Measurements from ENCODE around the gene SLC22A12.

SLC22A12 gene

DNA sequence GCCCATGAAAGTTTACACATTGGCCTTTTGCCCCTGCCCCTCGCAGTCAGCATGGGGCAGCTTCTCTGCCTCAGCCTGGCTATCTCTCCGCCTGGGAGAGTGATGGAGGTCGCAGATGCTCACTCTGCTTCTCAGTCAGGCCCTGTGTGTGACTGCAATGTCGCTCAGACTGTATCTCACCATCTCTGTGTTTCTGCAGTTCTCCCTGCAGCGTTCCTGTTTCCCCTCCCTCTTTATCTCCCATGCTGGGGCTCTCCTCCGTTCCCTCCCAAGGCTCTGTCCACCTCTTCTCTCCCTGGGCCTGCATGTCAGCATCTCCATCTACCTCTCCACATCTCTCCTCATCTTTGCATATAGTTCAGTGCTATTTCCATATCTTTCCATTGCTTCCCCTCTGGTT lies 38.1 kb downstream of the SLC22A12 start:
- no peaks in the 10 kb centered on the region for H3K9me3 ChIP-seq (ENCODE audit: control insufficient read depth, insufficient read depth, low read length)
- H3K9ac ChIP-seq (ENCODE audit: low read depth, low read length), result no peak overlapping the region

DNA sequence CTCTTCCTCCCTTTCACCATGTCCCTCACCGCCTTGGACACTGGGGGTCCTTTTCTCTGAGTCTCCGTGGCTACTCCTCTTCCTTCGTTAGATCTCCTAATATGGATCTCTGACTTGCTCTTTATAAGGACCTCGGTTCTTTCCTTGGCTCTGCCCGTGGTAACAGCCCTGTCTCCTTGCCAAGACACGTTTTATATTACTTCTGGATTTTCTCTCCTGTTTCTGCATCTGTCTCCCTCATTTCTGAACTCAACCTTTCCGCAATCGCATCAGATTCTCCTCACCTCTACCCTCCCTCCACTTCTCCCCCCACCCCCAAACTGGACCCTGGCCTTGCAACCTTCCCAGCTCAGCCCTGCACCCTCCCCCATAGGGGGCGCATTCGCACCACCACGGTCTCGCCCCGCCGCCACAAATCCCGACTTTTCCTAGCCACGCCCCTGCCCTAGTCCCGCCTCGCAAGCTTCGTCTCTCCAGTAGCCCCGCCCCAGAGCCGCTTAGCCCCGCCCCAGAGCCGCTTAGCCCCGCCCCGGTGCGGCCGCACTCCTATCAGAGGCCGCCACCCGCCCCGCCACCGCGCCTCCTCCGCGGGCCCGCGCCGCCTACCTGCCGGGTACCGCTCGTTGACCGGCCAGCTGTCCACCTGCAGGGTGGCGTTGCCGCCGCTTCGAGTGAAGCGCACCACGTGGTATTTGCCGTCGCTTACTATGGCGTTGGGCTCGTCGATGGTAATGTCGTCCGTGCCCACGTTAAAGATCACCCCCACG lies 39.0 kb downstream of the SLC22A12 start:
- Histone ChIP-seq H3K4me1 (ENCODE audit: insufficient read depth, low read length) (peaks cover 3% of the 10 kb centered on the region; the same call in 1 of the 2 replicates), H3K36me3 (ENCODE audit: insufficient read depth, low read length) (no peaks in the 10 kb centered on the region), H3K9me3 (ENCODE audit: control insufficient read depth, insufficient read depth, low read length) (no peaks in the 10 kb centered on the region), H3K9ac (ENCODE audit: low read depth, low read length) (0 out of 2 replicates have a peak overlapping the region, but pooled peaks have one; percentile 5)

More for the DNA sequence above, 38.1 kb downstream of the SLC22A12 start:
- Histone ChIP-seq H3K4me1 (ENCODE audit: insufficient read depth, low read length) (peaks cover 3% of the 10 kb centered on the region; the same call in 1 of the 2 replicates), H3K36me3 (ENCODE audit: insufficient read depth, low read length) (no peaks in the 10 kb centered on the region)

DNA sequence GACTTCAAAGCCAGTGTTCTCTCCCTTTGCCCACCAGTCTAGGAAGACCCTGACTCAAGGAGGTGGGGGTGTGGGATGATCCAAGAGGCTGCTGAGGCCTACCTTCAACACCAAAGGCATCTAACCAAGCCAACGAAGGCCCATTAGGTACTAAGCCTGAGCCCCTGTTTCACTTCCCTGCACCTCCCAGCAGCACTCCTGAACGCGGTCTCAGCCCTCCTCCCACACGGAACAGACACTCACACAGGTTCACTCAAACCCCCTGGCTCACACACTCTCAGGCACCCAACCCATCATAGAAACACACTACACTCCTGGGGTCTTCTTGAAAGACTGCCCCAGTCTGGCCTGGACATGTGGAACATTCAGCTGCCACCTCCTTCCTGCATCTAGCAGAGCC lies 40.7 kb downstream of the SLC22A12 start:
- no peak overlapping the region for H3K9ac ChIP-seq (ENCODE audit: low read depth, low read length)
- H3K9me3 ChIP-seq (ENCODE audit: control insufficient read depth, insufficient read depth, low read length), result no peaks in the 10 kb centered on the region
- peaks cover 3% of the 10 kb centered on the region; the same call in 1 of the 2 replicates for H3K4me1 ChIP-seq (ENCODE audit: insufficient read depth, low read length)
- no peaks in the 10 kb centered on the region for H3K36me3 ChIP-seq (ENCODE audit: insufficient read depth, low read length)

DNA sequence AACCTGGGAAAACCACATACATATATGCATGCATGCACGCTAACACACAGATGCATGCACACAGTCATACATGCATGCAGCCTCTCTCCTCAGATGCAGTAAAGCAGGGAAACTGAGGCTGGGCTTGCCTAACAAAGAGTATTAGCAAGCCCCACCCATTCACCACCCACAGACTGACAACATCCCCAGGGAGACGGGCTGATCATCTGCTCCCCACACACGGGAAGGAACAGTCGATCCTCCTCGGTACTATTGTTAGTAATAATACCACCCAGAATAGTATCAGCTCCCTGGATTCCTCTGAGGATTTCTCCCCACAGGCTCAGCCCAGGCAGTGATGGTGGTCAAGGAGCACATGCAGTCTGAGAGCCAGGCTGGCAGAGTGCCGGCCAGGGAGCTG lies 41.2 kb downstream of the SLC22A12 start:
- no peaks in the 10 kb centered on the region for H3K36me3 ChIP-seq (ENCODE audit: insufficient read depth, low read length)
- H3K9me3 ChIP-seq (ENCODE audit: control insufficient read depth, insufficient read depth, low read length), result no peaks in the 10 kb centered on the region
- peaks cover 3% of the 10 kb centered on the region; the same call in 1 of the 2 replicates for H3K4me1 ChIP-seq (ENCODE audit: insufficient read depth, low read length)
- no peak overlapping the region for H3K9ac ChIP-seq (ENCODE audit: low read depth, low read length)

DNA sequence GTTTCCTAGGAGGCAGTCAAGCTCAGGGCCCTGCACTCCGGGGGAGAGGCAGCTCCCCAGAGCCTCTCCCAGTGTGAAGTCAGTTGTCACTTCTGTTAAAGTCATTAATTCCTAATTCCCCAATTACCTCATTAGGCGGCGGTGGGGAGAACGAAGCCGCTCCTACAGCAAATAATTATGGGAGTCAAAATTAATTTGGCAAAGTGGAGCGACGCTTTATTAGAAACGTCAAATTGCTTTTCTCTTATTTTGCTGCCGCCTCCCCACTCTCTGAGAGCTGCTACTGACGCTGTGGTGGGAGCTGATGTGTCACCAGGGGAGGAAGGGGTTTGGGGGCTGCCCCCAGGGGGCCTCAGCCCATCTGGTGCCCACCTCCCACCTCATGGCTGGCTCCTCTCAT lies 41.6 kb downstream of the SLC22A12 start:
- H3K4me1 ChIP-seq (ENCODE audit: insufficient read depth, low read length), result peaks cover 3% of the 10 kb centered on the region; the same call in 1 of the 2 replicates
- no peaks in the 10 kb centered on the region for H3K9me3 ChIP-seq (ENCODE audit: control insufficient read depth, insufficient read depth, low read length)
- H3K9ac ChIP-seq (ENCODE audit: low read depth, low read length), result no peak overlapping the region
- H3K36me3 ChIP-seq (ENCODE audit: insufficient read depth, low read length), result no peaks in the 10 kb centered on the region

DNA sequence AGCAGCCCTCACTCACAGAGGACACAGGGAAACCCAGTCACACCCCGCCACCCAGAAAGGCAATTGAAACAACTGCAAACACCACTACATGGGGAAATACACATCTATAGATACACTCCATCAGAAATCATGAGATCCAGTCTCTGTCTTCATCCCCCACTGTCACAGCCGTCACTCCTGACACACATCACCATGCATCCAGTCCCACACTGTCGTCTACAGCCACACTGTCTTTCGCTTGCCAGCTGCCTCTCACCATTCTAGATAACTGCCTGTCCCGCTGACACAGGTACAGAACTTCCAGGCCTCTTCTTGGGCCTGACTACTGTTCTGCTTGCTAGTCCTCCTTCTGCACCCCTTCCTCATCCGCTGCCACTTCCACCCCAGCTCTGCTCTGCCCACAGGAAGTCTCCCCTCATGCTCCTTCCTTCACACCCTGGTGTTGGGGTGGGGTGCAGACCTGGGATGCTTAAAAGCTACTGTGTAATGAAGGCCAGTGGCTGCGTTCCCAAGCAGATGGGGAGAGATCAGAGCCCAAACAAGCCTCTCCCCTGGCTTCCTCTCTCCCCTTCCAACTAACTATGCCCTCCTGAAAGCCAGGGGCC lies 42.6 kb downstream of the SLC22A12 start:
- H3K36me3 ChIP-seq (ENCODE audit: insufficient read depth, low read length), result no peaks in the 10 kb centered on the region

DNA sequence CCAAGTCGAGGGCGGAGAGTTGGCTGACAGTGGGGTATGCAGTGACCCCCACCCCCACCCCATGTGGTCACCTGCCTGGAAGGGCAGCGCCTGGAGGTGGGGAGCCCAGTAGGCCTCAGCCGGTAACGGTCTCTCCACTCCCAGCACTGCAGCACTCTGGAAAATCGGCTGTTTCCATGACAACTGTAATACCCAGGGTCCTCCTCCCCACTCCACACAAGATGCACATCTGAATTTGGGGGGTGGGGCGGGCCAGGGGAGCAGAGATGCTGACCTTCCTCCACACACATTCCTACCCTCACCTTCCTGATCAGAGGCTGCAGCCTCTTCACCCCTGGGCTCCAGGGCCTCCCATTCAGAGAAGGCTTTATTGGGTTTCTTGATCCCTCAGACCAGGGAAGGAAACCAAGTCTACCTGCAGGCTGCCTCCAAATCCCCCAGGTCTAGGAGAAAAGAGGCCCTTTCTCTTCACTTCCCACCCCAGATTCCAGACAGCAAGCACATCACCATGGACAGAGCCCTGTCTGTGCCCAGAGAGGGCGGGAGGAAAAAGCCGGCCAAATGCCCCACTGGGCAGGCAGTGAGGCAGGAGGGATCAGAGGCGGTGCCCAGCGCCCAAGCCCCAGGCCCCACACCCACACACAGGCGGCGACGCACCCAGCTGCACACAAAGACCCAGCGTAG lies 46.5 kb downstream of the SLC22A12 start:
- no peaks in the 10 kb centered on the region for H3K9me3 ChIP-seq (ENCODE audit: control insufficient read depth, insufficient read depth, low read length)
- no peaks in the 10 kb centered on the region for H3K4me1 ChIP-seq (ENCODE audit: insufficient read depth, low read length)
- H3K36me3 ChIP-seq (ENCODE audit: insufficient read depth, low read length), result no peaks in the 10 kb centered on the region
- H3K9ac ChIP-seq (ENCODE audit: low read depth, low read length), result peak overlapping the region; percentile 60; the same call in 1 of the 2 replicates

More for the DNA sequence above, 42.6 kb downstream of the SLC22A12 start:
- no peak overlapping the region for H3K9ac ChIP-seq (ENCODE audit: low read depth, low read length)
- H3K9me3 ChIP-seq (ENCODE audit: control insufficient read depth, insufficient read depth, low read length), result no peaks in the 10 kb centered on the region
- peaks cover 3% of the 10 kb centered on the region; the same call in 1 of the 2 replicates for H3K4me1 ChIP-seq (ENCODE audit: insufficient read depth, low read length)

DNA sequence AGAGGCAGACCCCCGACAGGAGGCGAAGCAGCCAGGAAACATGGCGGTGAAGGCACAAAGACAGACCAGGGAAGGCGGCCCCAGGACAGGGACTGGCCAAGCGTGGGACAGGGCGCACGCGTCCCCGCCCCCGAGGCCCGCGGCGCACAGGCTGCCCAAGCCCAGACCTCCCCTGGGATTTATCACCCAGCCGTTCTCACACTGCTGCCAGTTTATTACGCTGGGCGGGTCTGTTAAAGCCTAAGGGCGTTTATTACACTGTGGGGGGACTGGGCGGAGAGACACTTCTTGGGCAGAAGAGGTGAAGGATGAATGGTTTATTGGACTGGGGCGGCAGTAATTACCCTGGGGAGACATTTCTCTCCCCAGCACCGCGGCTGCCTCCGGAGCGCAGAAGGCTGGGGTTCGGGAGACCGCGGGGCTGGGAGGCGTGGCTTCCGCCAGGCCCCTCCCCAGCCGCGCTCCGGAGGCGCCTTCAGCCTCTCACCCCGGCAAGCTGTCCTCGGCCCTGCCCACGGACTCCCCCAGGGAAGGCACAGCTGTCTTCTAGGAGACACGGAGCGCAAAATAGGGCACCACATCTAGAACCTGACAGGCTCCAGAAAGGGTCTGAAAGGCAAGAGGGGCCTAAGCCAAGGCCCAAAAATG lies 47.1 kb downstream of the SLC22A12 start:
- no peaks in the 10 kb centered on the region for H3K36me3 ChIP-seq (ENCODE audit: insufficient read depth, low read length)
- peak overlapping the region; percentile 60; the same call in 1 of the 2 replicates for H3K9ac ChIP-seq (ENCODE audit: low read depth, low read length)
- H3K4me1 ChIP-seq (ENCODE audit: insufficient read depth, low read length), result no peaks in the 10 kb centered on the region
- H3K9me3 ChIP-seq (ENCODE audit: control insufficient read depth, insufficient read depth, low read length), result no peaks in the 10 kb centered on the region

DNA sequence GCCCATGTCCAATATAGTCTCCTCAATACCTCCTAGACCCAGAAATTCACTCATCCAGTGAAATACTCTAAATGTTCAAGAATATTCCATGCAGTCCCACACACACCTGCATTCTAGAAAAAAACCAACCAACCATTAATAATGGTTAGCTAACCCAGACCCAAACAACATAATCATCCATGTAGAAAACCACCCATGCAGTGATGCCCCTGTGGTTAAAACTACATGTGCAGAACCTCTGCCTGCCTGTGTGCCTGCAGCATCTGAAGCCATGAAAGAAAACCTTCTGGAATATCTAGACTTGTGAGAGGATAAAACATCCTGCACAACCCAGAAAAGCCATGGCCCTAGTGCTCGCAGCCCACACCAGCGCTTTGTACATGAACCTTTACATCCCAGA lies 47.8 kb downstream of the SLC22A12 start:
- Histone ChIP-seq H3K4me1 (ENCODE audit: insufficient read depth, low read length) (no peaks in the 10 kb centered on the region; the same call in 1 of the 2 replicates), H3K9ac (ENCODE audit: low read depth, low read length) (no peak overlapping the region), H3K36me3 (ENCODE audit: insufficient read depth, low read length) (no peaks in the 10 kb centered on the region), H3K9me3 (ENCODE audit: control insufficient read depth, insufficient read depth, low read length) (no peaks in the 10 kb centered on the region)

DNA sequence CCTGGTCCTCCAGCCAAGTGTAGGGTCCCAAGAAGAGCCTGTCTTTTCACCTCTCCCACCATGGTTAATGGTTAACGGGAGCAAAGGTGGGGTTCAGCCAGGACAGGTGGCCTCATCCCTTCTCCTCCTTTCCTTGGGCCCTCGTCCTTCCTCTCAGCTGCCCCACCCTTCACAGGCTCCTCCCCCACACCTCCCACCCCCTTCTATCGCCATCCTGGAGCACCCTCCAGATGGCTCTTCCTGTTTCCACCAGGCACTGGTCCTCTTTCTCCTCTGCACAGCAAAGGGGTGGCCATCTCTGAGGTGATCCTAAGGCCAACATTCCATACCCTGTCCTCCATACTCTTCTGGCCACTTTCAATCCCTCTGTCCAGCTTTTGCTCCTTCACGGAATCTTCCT lies 48.9 kb downstream of the SLC22A12 start:
- Histone ChIP-seq H3K4me1 (ENCODE audit: insufficient read depth, low read length) (peaks cover 6% of the 10 kb centered on the region; the same call in 1 of the 2 replicates), H3K36me3 (ENCODE audit: insufficient read depth, low read length) (no peaks in the 10 kb centered on the region), H3K9me3 (ENCODE audit: control insufficient read depth, insufficient read depth, low read length) (no peaks in the 10 kb centered on the region), H3K9ac (ENCODE audit: low read depth, low read length) (no peak overlapping the region)

DNA sequence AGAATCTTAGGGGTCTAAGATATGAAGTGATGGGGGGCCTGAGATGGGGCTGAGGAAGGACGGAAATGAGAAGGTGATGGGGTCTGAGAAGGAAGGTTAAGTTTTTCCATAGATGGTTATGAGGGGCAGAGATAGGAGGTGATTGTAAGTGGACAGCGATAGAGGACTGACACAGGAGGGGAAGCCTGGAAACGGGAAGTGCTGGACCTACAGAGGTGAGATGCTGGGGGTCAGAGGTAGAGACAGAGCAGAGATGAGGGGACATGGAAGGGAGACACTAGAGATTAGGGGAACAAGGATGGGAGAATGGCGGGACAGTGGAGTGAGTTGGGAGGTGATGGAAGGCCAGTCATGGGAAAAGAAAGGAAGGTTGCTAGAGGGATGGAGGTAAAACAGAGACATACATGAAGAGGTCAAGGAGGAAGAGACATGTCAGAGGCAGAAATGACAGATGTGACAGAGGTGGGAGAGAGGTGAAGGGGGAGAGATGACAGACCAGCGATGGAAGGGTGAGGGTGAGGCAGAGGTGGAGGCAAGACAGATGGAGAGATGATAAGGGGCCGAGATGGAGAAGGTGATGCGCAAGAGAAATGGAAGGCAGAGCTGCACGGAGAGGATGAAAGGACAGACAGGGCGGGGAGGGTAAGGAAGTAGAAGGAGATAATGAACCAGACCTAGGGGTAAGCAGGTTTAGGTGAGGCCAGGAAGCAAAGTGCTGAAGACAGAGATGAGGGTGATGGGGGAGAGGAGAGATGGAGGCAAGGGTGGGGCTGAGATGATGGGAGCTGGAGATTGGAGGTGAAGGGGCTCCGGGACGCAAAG lies 50.8 kb downstream of the SLC22A12 start:
- Histone ChIP-seq H3K9me3 (ENCODE audit: control insufficient read depth, insufficient read depth, low read length) (no peaks in the 10 kb centered on the region), H3K4me1 (ENCODE audit: insufficient read depth, low read length) (peaks cover 6% of the 10 kb centered on the region; the same call in 1 of the 2 replicates), H3K9ac (ENCODE audit: low read depth, low read length) (no peak overlapping the region; the same call in 1 of the 2 replicates)

DNA sequence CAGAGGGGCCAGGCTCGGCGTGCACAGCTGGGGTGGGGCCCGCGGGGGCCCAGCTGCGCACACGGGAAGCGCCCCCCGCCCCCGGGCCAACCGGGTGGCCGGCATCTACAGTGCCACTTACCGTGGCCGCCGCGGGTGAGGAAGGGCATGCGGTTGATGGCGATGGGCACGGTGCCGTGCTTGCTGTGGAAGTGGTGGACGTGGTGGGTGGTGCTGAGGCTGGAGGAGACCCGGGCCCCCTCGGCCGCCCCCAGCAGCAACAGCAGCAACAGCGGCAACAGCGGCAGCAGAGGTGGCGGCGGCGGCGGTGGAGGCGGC lies 51.4 kb downstream of the SLC22A12 start:
- Histone ChIP-seq H3K9ac (ENCODE audit: low read depth, low read length) (peak overlapping the region; percentile 44; the same call in 1 of the 2 replicates), H3K36me3 (ENCODE audit: insufficient read depth, low read length) (no peaks in the 10 kb centered on the region), H3K4me1 (ENCODE audit: insufficient read depth, low read length) (peaks cover 6% of the 10 kb centered on the region; the same call in 1 of the 2 replicates), H3K9me3 (ENCODE audit: control insufficient read depth, insufficient read depth, low read length) (no peaks in the 10 kb centered on the region)

More for the DNA sequence above, 50.8 kb downstream of the SLC22A12 start:
- H3K36me3 ChIP-seq (ENCODE audit: insufficient read depth, low read length), result no peaks in the 10 kb centered on the region

DNA sequence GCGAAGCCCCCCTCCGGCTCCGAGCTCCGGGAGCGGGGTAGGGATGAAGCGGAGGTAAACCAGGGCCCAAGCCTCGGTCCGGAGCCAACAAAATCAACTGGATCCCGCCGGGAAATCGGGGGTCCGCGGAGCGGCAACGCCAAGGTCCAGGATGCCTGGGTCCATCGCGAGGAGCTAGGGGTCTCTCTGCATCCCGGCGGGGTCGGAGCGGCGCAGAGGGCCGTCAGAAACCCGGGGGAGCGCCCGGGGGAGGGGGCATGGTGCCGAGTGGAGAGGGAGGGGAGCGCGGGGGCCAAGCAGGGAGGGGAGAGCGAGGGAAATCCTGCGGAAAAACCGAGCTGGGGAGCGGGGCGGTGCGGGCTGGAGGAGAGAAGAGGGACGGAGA lies 51.8 kb downstream of the SLC22A12 start:
- Histone ChIP-seq H3K4me1 (ENCODE audit: insufficient read depth, low read length) (peaks cover 6% of the 10 kb centered on the region; the same call in 1 of the 2 replicates), H3K36me3 (ENCODE audit: insufficient read depth, low read length) (no peaks in the 10 kb centered on the region), H3K9ac (ENCODE audit: low read depth, low read length) (peak overlapping the region; percentile 44), H3K9me3 (ENCODE audit: control insufficient read depth, insufficient read depth, low read length) (no peaks in the 10 kb centered on the region)

Data from ES-I3 (cell line).